Natural killer cell treated with Interleukin-12 subunit alpha and Interleukin-12 subunit beta and Interleukin-15 and Interleukin-18, amount 100 ng/mL, for 72 hours (primary cell): Measurements from ENCODE around the gene SERPINH1. TPM values are rescaled to one million over a fixed set of nuclear protein-coding genes. Genes with fewer than 3 reads are reported as not detected.

Experiments
- ATAC-seq, 2 donors: fragments of 150-1000 bp; cut with Tn5 transposase in 1 of 2; sonication (Bioruptor Pico), chemical (Tn5 transposase) in 1 of 2; 2 replicates each; pipeline ENCODE4 v1.10.0; 2021
- DNase-seq: peaks from one replicate; pipeline ENCODE4 v3.0.0; 2022; ENCODE audit warnings: low spot score
- H3K27ac Mint-ChIP-seq, 2 donors: 1 replicate in 1 of 2; 2 replicates in 1 of 2; pipeline ENCODE4 v1.8.0; 2022; ENCODE audit warnings: mixed read lengths in 2 of 2, mild to moderate bottlenecking in 1 of 2, moderate library complexity in 1 of 2
- H3K27me3 Mint-ChIP-seq, 2 donors: 1 replicate in 1 of 2; 2 replicates in 1 of 2; pipeline ENCODE4 v1.8.0; 2022; ENCODE audit warnings: mixed read lengths in 2 of 2
- H3K36me3 Mint-ChIP-seq: one replicate; pipeline ENCODE4 v1.8.0; 2022; ENCODE audit warnings: mixed read lengths
- H3K4me1 Mint-ChIP-seq, 2 donors: 1 replicate in 1 of 2; 2 replicates in 1 of 2; pipeline ENCODE4 v1.8.0; 2022; ENCODE audit warnings: low read depth in 2 of 2, mixed read lengths in 2 of 2, mild to moderate bottlenecking in 1 of 2
- H3K4me3 Mint-ChIP-seq: one replicate; pipeline ENCODE4 v1.8.0; 2022; ENCODE audit warnings: mixed read lengths
- H3K9me3 Mint-ChIP-seq: 2 replicates; pipeline ENCODE4 v1.8.0; 2022; ENCODE audit warnings: mixed read lengths
- total RNA-seq, 2 donors: library from RNA; stranded (reverse); gene quantifications; one replicate each; pipeline ENCODE4 v1.2.3, GENCODE V29; 2022

Gene SERPINH1
- total RNA-seq, 2 donors from 2014 or later = 4.4 to 6.4 TPM

- Mint-ChIP-seq H3K27ac (no peak overlapping the region), H3K27me3 (peaks cover 6% of the 10 kb centered on the region in 2 donors), H3K4me1 (no peaks in the 10 kb centered on the region), H3K4me3 (no peak overlapping the region), H3K36me3 (no peaks in the 10 kb centered on the region), H3K9me3 (no peaks in the 10 kb centered on the region)
- no peak for ATAC-seq
- no peak for DNase-seq
Measured at GRCh38 chr11:75555079-75555811, 6.8 kb upstream of the SERPINH1 start.

GRCh38 chr11:75556275-75556674 lies 5.8 kb upstream of the SERPINH1 start:
- ATAC-seq = no peak
- DNase-seq = no peak
- Mint-ChIP-seq H3K9me3 (no peaks in the 10 kb centered on the region), H3K4me3 (no peak overlapping the region), H3K4me1 (peaks cover 0 to 3% of the 10 kb centered on the region in 2 donors), H3K27ac (no peak overlapping the region), H3K27me3 (peaks cover 6% of the 10 kb centered on the region in 2 donors), H3K36me3 (no peaks in the 10 kb centered on the region)

DNA sequence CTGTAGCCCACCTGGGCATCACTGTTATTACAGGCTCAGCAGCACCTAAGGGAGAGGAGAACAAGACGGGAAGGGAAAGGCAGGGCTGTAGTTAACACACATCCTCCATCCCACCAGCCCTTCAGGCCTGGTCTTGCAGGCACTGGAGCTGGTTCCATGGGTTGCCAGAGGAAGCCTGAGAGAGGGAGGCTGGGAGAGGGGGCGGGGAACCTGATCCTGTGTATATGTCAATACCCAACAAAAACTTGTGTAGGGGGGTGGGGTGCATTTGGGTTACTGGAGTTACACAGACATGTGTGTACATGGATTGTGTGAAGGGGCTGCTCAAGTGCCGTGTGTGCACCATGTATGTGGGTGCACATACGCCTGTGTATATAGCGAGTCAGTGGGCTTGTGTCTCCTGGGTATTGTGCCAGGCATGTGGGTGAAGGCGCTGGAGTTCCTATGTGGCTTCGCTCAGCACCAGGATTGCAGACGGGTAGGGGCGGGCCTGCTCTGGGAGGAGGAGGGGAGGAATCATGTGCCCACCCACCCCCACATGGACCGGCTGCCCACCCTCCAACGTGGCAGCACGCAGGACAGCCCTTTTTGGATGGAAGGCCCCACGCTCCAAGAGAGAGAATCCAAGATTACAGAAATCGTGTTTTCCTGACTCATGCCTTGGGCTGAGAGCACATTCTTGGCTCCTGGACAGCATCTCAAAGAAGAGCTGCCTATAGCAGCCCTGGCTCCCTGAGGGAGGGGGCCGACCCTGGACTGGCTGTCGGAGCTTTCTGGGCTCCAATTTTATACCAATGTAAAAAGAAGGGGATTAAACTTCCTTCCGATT lies 4.2 kb upstream of the SERPINH1 start:
- Mint-ChIP-seq H3K9me3 (no peaks in the 10 kb centered on the region), H3K36me3 (no peaks in the 10 kb centered on the region), H3K27me3 (peaks cover 6% of the 10 kb centered on the region in 2 donors), H3K4me1 (peaks cover 8 to 14% of the 10 kb centered on the region in 2 donors), H3K27ac (no peak overlapping the region), H3K4me3 (no peak overlapping the region)
- ATAC-seq = no peak
- no peak for DNase-seq

DNA sequence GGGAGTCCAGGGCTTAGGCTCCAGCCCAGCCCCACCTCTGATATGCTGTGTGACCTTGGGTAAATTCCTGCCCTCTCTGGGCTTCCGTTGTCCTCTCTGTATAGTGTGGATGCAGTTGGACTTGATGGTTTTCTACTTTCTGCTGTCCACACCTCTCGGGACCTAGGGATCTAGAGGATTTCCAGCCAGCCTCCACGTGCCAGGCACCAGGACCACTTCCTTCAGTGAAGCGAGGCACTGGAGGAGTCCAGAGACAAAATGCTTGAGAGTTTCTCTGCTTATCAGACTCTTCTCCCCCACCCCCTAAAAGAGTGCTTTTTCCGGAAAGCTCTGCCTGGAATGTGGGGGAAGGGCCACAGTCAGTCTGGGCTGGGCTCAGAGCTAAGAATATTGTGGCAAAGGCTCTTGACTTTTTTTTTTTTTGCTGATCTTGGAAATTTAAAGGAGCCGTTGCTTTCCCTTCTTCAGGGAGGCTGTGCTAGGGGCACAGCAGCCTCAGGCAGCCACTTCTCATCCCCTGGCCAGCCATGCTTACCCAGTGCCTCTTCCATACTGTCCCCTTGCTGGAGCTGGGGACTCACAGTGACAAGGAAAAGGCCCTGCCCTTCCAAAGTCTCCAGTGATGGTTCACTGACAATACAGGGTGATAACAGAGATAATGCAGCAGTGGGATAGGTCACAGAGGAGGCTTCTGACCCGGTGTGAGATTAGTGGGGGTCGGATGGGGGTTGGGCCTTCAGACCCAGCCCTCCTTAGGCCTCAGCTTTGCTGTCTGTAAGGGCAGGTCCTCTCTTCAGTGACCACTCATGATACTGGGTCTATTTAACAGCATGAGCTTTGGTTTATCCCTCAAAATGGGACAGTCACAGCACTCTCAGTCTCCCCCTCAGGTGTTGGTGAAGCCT lies 2.9 kb upstream of the SERPINH1 start:
- Mint-ChIP-seq H3K4me1 (peaks cover 14 to 21% of the 10 kb centered on the region in 2 donors), H3K9me3 (no peaks in the 10 kb centered on the region), H3K36me3 (no peaks in the 10 kb centered on the region), H3K27ac (no peak overlapping the region), H3K4me3 (no peak overlapping the region), H3K27me3 (peaks cover 6% of the 10 kb centered on the region in 2 donors)
- ATAC-seq (no peak), DNase-seq (no peak)

- peak overlapping the region; percentile 55 for H3K4me3 Mint-ChIP-seq
Measured at GRCh38 chr11:75560644-75561043, 1.4 kb upstream of the SERPINH1 start.

DNA sequence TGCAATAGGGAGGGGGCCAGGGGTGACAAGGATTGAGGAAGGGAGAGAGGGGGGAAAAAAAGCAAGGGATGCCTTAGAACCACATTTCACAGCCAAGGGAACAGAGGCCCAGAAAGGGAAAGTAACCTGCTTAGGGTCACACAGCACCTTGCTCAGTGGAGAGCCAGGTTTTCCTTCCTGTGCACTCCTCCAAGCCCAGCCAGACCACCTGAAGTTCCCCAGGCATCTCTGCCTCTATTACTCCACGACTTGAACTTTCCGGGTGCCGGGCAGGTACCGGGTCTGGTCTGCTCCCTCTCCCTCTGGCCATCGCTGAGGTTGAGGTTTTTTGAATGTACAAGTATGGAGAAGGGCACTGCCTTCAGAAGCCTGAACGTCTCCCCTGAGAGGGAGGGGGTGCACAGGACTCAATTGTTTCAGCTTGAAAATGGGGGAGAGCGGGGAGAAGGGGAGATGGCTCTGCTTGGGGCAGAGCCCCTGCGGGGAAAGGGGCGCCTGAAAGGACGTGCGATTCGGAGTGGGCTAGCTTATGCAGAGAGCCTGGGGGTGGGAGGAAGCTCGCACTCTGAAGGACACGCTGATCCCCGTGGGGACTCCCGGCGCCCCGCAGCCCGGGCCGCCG lies 516 bp upstream of the SERPINH1 start:
- H3K27me3 Mint-ChIP-seq = peaks cover 3 to 6% of the 10 kb centered on the region in 2 donors
- peak overlapping the region; percentile 93 to 97 for H3K27ac Mint-ChIP-seq
- ATAC-seq (no peak), DNase-seq (peak; percentile 72)
- H3K36me3 Mint-ChIP-seq = no peaks in the 10 kb centered on the region
- peak overlapping the region; percentile 99 for H3K4me3 Mint-ChIP-seq
- no peaks in the 10 kb centered on the region for H3K9me3 Mint-ChIP-seq
- H3K4me1 Mint-ChIP-seq = peaks cover 14 to 29% of the 10 kb centered on the region in 2 donors

More at GRCh38 chr11:75560644-75561043, 1.4 kb upstream of the SERPINH1 start:
- H3K4me1 Mint-ChIP-seq = peaks cover 14 to 24% of the 10 kb centered on the region in 2 donors
- peak overlapping the region; percentile 93 to 97 for H3K27ac Mint-ChIP-seq
- no peaks in the 10 kb centered on the region for H3K36me3 Mint-ChIP-seq
- ATAC-seq (no peak), DNase-seq (no peak)
- H3K9me3 Mint-ChIP-seq = no peaks in the 10 kb centered on the region
- peaks cover 3 to 6% of the 10 kb centered on the region in 2 donors for H3K27me3 Mint-ChIP-seq

GRCh38 chr11:75562836-75563484 lies 907 bp downstream of the SERPINH1 start:
- ATAC-seq = no peak
- peak overlapping the region; percentile 93 to 97 for H3K27ac Mint-ChIP-seq
- peak overlapping the region; percentile 99 for H3K4me3 Mint-ChIP-seq
- no peak for DNase-seq
- H3K36me3 Mint-ChIP-seq = no peaks in the 10 kb centered on the region
- no peaks in the 10 kb centered on the region for H3K27me3 Mint-ChIP-seq
- no peaks in the 10 kb centered on the region for H3K9me3 Mint-ChIP-seq
- peaks cover 14 to 29% of the 10 kb centered on the region in 2 donors for H3K4me1 Mint-ChIP-seq

DNA sequence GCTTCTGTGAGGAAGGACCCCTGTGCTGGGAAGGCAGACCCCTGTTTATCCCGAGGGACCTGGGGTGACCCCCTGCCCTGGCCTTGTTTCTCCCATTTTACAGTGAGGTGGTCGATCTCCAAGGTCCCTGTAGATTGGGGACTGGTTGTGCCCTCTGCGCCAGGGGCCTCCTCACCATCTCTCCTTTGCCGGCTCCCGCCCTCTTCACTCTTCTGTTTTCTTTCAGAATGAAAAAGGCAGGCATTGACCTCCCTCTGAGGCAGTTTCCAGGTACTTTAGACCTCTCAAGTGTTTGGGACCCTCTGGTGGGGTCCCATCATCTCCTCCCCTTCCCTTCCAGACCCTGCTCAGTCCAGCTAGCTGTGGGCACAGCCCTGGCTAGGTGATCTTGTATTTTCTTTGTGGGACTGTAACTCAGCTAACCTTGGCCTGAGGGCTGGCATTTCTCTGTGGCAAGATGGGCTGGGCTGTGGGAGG lies 1.5 kb downstream of the SERPINH1 start:
- Mint-ChIP-seq H3K4me1 (peaks cover 14 to 29% of the 10 kb centered on the region in 2 donors), H3K9me3 (no peaks in the 10 kb centered on the region), H3K27ac (peak overlapping the region; percentile 93 to 97), H3K27me3 (no peaks in the 10 kb centered on the region), H3K36me3 (no peaks in the 10 kb centered on the region), H3K4me3 (peak overlapping the region; percentile 99)
- ATAC-seq (no peak), DNase-seq (no peak)

GRCh38 chr11:75563978-75564552 lies 2.0 kb downstream of the SERPINH1 start:
- H3K9me3 Mint-ChIP-seq = no peaks in the 10 kb centered on the region
- peaks cover 14 to 29% of the 10 kb centered on the region in 2 donors for H3K4me1 Mint-ChIP-seq
- ATAC-seq = no peak
- H3K27me3 Mint-ChIP-seq = no peaks in the 10 kb centered on the region
- DNase-seq = no peak
- H3K36me3 Mint-ChIP-seq = no peaks in the 10 kb centered on the region
- peak overlapping the region; percentile 99 for H3K4me3 Mint-ChIP-seq
- peak overlapping the region; percentile 93 to 97 for H3K27ac Mint-ChIP-seq

DNA sequence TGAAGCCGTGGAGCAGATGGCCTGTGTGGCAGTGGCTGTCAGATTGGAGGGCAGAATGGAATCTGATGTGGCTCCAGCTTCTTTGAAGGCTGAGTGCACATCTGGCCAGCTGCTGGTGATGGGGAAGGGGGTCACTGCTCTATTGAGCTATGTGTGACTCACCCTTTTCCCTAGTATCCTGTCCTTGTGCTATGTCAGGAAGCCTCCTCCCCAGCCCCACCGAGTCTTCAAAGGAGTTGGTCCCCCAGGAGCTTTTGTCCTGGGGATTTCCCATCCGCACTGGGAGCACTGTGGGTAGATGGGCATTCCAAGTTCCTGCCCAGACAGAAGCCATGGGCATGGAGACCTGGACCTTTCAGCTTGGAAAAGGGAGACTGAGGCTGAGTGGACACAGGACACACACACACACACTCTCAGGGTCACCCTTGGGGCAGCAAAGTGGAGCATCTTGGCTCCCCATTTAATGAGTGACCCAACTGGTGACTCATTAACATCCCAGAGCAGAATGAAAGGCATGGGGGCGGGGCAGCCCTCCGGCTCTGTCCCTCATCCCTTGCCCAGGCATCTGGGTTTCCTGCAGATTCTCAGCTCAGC lies 3.3 kb downstream of the SERPINH1 start:
- no peak for ATAC-seq

GRCh38 chr11:75565916-75566762 lies 4.1 kb downstream of the SERPINH1 start:
- no peak overlapping the region for H3K4me3 Mint-ChIP-seq
- H3K36me3 Mint-ChIP-seq = no peaks in the 10 kb centered on the region
- no peak for ATAC-seq
- no peak for DNase-seq
- peaks cover 14 to 26% of the 10 kb centered on the region in 2 donors for H3K4me1 Mint-ChIP-seq
- no peaks in the 10 kb centered on the region for H3K9me3 Mint-ChIP-seq
- no peak overlapping the region for H3K27ac Mint-ChIP-seq
- no peaks in the 10 kb centered on the region for H3K27me3 Mint-ChIP-seq

More for the DNA sequence above, 3.3 kb downstream of the SERPINH1 start:
- H3K9me3 Mint-ChIP-seq = no peaks in the 10 kb centered on the region
- no peak overlapping the region for H3K27ac Mint-ChIP-seq
- peaks cover 14 to 29% of the 10 kb centered on the region in 2 donors for H3K4me1 Mint-ChIP-seq
- H3K36me3 Mint-ChIP-seq = no peaks in the 10 kb centered on the region
- H3K4me3 Mint-ChIP-seq = no peak overlapping the region
- DNase-seq = no peak
- H3K27me3 Mint-ChIP-seq = no peaks in the 10 kb centered on the region
